HEK293 (cell line): ENCODE data around the gene RIPK3.

Experiments used
- KLF9 ChIP-seq: fragments of 450-650 bp; formaldehyde crosslinking; IDR thresholded peaks from 2 replicates; pipeline ENCODE4 v1.5.1; 2016; ENCODE audit warnings: missing biosample characterization, missing genetic modification characterization, low read depth
- TRIM28 ChIP-seq: IDR thresholded peaks from 2 replicates; pipeline ENCODE4 v1.6.1; 2011; ENCODE audit warnings: low read length, control low read depth, borderline replicate concordance
- ZNF626 ChIP-seq: fragments of 450-650 bp; sonication (Bioruptor Pico); formaldehyde crosslinking; IDR thresholded peaks from 2 replicates; pipeline ENCODE4 v1.5.1; 2018; ENCODE audit warnings: missing biosample characterization, missing genetic modification characterization, inconsistent platforms

GRCh38 chr14:24329736-24330135 lies 10.1 kb downstream of the RIPK3 start:
- TF ChIP-seq TRIM28: no peak
- TF ChIP-seq ZNF626 (tag by site-specific recombination): no peak
- no peak for TF ChIP-seq KLF9
